Measurements from ENCODE around the gene ZNF276.
"Not testable (repeated sequence)": the region's sequence is repeated elsewhere in the genome, so short reads cannot be mapped to it uniquely, and the experiment has no call there.

The ZNF276 gene

GRCh38 chr16:89687092-89687940 is 34.0 kb upstream of the ZNF276 start:
- no peaks in the 10 kb centered on the region for H3F3A ChIP-seq (ENCODE audit: insufficient read depth, low read length)
- no peak for TF ChIP-seq CTCF (IDR thresholded peaks at IDR 0.05; ENCODE audit: low read length)
- no peak for TF ChIP-seq EZH2 (IDR thresholded peaks at IDR 0.05; ENCODE audit: borderline replicate concordance, low read length)
- H3K36me3 ChIP-seq (ENCODE audit: insufficient read depth, low read length), result peaks cover 53% of the 10 kb centered on the region
- no peaks in the 10 kb centered on the region; the same call in 1 of the 2 replicates for H3K79me2 ChIP-seq (ENCODE audit: insufficient read depth, low read length)
- H3K9me3 ChIP-seq (ENCODE audit: low read length), result no peaks in the 10 kb centered on the region
- peak overlapping the region; percentile 89 for H3K4me2 ChIP-seq (ENCODE audit: low read length)
- H3K27ac ChIP-seq (ENCODE audit: low read depth, low read length, poor library complexity, severe bottlenecking), result peak overlapping the region; percentile 85
- no peaks in the 10 kb centered on the region for H3K27me3 ChIP-seq (ENCODE audit: insufficient read depth, low read length)
- H2AFZ ChIP-seq (ENCODE audit: low read length), result no peak overlapping the region
- no peaks in the 10 kb centered on the region for H3K9me2 ChIP-seq (ENCODE audit: low read depth, low read length)
- no peaks in the 10 kb centered on the region for H4K20me1 ChIP-seq (ENCODE audit: insufficient read depth, low read length)
- H3K9ac ChIP-seq (ENCODE audit: low read length), result peak overlapping the region; percentile 86
- peak overlapping the region; percentile 75 for H3K4me3 ChIP-seq (ENCODE audit: low read depth, low read length, poor library complexity, severe bottlenecking)
- peaks cover 11% of the 10 kb centered on the region for H3K4me1 ChIP-seq (ENCODE audit: insufficient read depth, low read length, severe bottlenecking)

- H3K27ac ChIP-seq (ENCODE audit: low read depth, low read length, poor library complexity, severe bottlenecking), result no peak overlapping the region
- TF ChIP-seq EZH2 (IDR thresholded peaks at IDR 0.05; ENCODE audit: borderline replicate concordance, low read length), result no peak
- TF ChIP-seq CTCF (IDR thresholded peaks at IDR 0.05; ENCODE audit: low read length), result no peak
- no peaks in the 10 kb centered on the region for H3K27me3 ChIP-seq (ENCODE audit: insufficient read depth, low read length)
- no peak overlapping the region for H3K4me3 ChIP-seq (ENCODE audit: low read depth, low read length, poor library complexity, severe bottlenecking)
- no peaks in the 10 kb centered on the region for H3F3A ChIP-seq (ENCODE audit: insufficient read depth, low read length)
- H3K36me3 ChIP-seq (ENCODE audit: insufficient read depth, low read length), result peaks cover 55% of the 10 kb centered on the region
- H3K79me2 ChIP-seq (ENCODE audit: insufficient read depth, low read length), result no peaks in the 10 kb centered on the region; the same call in 1 of the 2 replicates
- H3K9me2 ChIP-seq (ENCODE audit: low read depth, low read length), result no peaks in the 10 kb centered on the region
- no peaks in the 10 kb centered on the region for H3K9me3 ChIP-seq (ENCODE audit: low read length)
- H3K4me2 ChIP-seq (ENCODE audit: low read length), result no peak overlapping the region
- H4K20me1 ChIP-seq (ENCODE audit: insufficient read depth, low read length), result no peaks in the 10 kb centered on the region
- no peak overlapping the region for H2AFZ ChIP-seq (ENCODE audit: low read length)
- H3K4me1 ChIP-seq (ENCODE audit: insufficient read depth, low read length, severe bottlenecking), result peaks cover 11% of the 10 kb centered on the region
- no peak overlapping the region for H3K9ac ChIP-seq (ENCODE audit: low read length)
Observed at GRCh38 chr16:89688395-89688794, 32.9 kb upstream of the ZNF276 start.

- Histone ChIP-seq H3K27ac (ENCODE audit: low read depth, low read length, poor library complexity, severe bottlenecking) (no peak overlapping the region), H2AFZ (ENCODE audit: low read length) (no peak overlapping the region), H3K9me3 (ENCODE audit: low read length) (no peaks in the 10 kb centered on the region), H3K36me3 (ENCODE audit: insufficient read depth, low read length) (peaks cover 56% of the 10 kb centered on the region), H4K20me1 (ENCODE audit: insufficient read depth, low read length) (no peaks in the 10 kb centered on the region), H3K4me2 (ENCODE audit: low read length) (no peak overlapping the region), H3K4me3 (ENCODE audit: low read depth, low read length, poor library complexity, severe bottlenecking) (no peak overlapping the region), H3F3A (ENCODE audit: insufficient read depth, low read length) (no peaks in the 10 kb centered on the region), H3K4me1 (ENCODE audit: insufficient read depth, low read length, severe bottlenecking) (peaks cover 11% of the 10 kb centered on the region), H3K9me2 (ENCODE audit: low read depth, low read length) (no peaks in the 10 kb centered on the region), H3K9ac (ENCODE audit: low read length) (no peak overlapping the region), H3K79me2 (ENCODE audit: insufficient read depth, low read length) (no peaks in the 10 kb centered on the region; the same call in 1 of the 2 replicates), H3K27me3 (ENCODE audit: insufficient read depth, low read length) (no peaks in the 10 kb centered on the region)
- TF ChIP-seq CTCF (IDR thresholded peaks at IDR 0.05; ENCODE audit: low read length), result no peak
- TF ChIP-seq EZH2 (IDR thresholded peaks at IDR 0.05; ENCODE audit: borderline replicate concordance, low read length), result no peak
Observed at GRCh38 chr16:89689142-89689541, 32.2 kb upstream of the ZNF276 start.

GRCh38 chr16:89689621-89690020 is 31.7 kb upstream of the ZNF276 start:
- not testable (repeated sequence) for H3K4me3 ChIP-seq (ENCODE audit: low read depth, low read length, poor library complexity, severe bottlenecking); H3K9me2 ChIP-seq (ENCODE audit: low read depth, low read length); H3K9ac ChIP-seq (ENCODE audit: low read length); H3K4me2 ChIP-seq (ENCODE audit: low read length); H3K79me2 ChIP-seq (ENCODE audit: insufficient read depth, low read length); H2AFZ ChIP-seq (ENCODE audit: low read length); H4K20me1 ChIP-seq (ENCODE audit: insufficient read depth, low read length); H3K27ac ChIP-seq (ENCODE audit: low read depth, low read length, poor library complexity, severe bottlenecking); H3K27me3 ChIP-seq (ENCODE audit: insufficient read depth, low read length); H3F3A ChIP-seq (ENCODE audit: insufficient read depth, low read length); H3K9me3 ChIP-seq (ENCODE audit: low read length)
- Histone ChIP-seq H3K4me1 (ENCODE audit: insufficient read depth, low read length, severe bottlenecking) (peaks cover 11% of the 10 kb centered on the region), H3K36me3 (ENCODE audit: insufficient read depth, low read length) (peaks cover 59% of the 10 kb centered on the region)

Measured in OCI-LY1 (cell line).